WTC11 (cell line): ENCODE measurements around the gene CACTIN.

Source experiments
- AFF4 ChIP-seq: sonication (generic); formaldehyde crosslinking; IDR thresholded peaks from 2 replicates; pipeline ENCODE4 v1.8.1; 2023; ENCODE audit warnings: mild to moderate bottlenecking, missing genetic modification reagents, borderline replicate concordance
- CBFB ChIP-seq: sonication (generic); formaldehyde crosslinking; IDR thresholded peaks from 2 replicates; pipeline ENCODE4 v1.8.1; 2022; ENCODE audit warnings: mild to moderate bottlenecking, low read depth, missing genetic modification reagents
- CTCF ChIP-seq: fragments of 200-600 bp; IDR thresholded peaks from 2 replicates; pipeline ENCODE4 v1.8.0; 2022; ENCODE audit warnings: antibody characterized with exemption
- TEAD4 ChIP-seq: sonication (generic); formaldehyde crosslinking; IDR thresholded peaks from 2 replicates; pipeline ENCODE4 v1.8.0; 2022; ENCODE audit warnings: mild to moderate bottlenecking, missing genetic modification reagents

GRCh38 chr19:3573162-3573857, 53.3 kb downstream of the CACTIN start:
- TF ChIP-seq TEAD4 = no peak
- no peak for TF ChIP-seq CBFB (CRISPR knock-in tag)
- TF ChIP-seq CTCF = no peak
- TF ChIP-seq AFF4 = no peak
